PC-3 (cell line): Measurements from ENCODE around the gene KRT7. TPM values are rescaled to one million over a fixed set of nuclear protein-coding genes. Genes with fewer than 3 reads are reported as not detected.

Source experiments
- ATAC-seq: fragments of 200-7000 bp; cut with Tn5 transposase; 2 replicates; pipeline ENCODE4 v1.9.1; 2020; ENCODE audit warnings: mild to moderate bottlenecking, moderate library complexity
- BruUV-seq: library from RNA; stranded (reverse); fragments of 400-500 nt; replicated peaks from 2 replicates; lab custom pipeline; 2021; lab: Mats Ljungman, UMichigan
- CTCF ChIA-PET: fragments of 300-600 bp; sonication (Branson Sonifier 250); formaldehyde crosslinking; loops from one replicate; lab custom pipeline; 2022; ENCODE audit warnings: antibody characterized with exemption; lab: Charles Lee
- POLR2A ChIA-PET: fragments of 300-600 bp; sonication (Branson Sonifier 250); formaldehyde crosslinking; loops from one replicate; lab custom pipeline; 2022; ENCODE audit warnings: antibody characterized with exemption; ENCODE audit not compliant: unreplicated experiment; lab: Charles Lee
- DNase-seq: peaks from one replicate; pipeline ENCODE4 v3.0.0-alpha.2; 2015
- H2AFZ ChIP-seq: fragments of 300-600 bp; sonication (generic); 2 replicates; pipeline ENCODE4 v1.6.0; 2016; ENCODE audit warnings: antibody characterized with exemption, low read length
- H3F3A ChIP-seq: fragments of 300-600 bp; sonication (generic); one replicate; pipeline ENCODE4 v1.6.0; 2017; ENCODE audit warnings: antibody characterized with exemption, low read length, control low read depth, mild to moderate bottlenecking; ENCODE audit not compliant: unreplicated experiment
- H3K27ac ChIP-seq: fragments of 300-600 bp; sonication (generic); 2 replicates; pipeline ENCODE4 v1.5.1; 2016; ENCODE audit warnings: mild to moderate bottlenecking, low read length
- H3K27me3 ChIP-seq: fragments of 300-600 bp; sonication (generic); 2 replicates; pipeline ENCODE4 v1.6.1; 2016; ENCODE audit warnings: low read length, mixed read lengths
- H3K36me3 ChIP-seq: fragments of 300-600 bp; sonication (generic); 2 replicates; pipeline ENCODE4 v1.6.1; 2016; ENCODE audit warnings: low read depth, mixed run types, low read length, mixed read lengths
- H3K4me1 ChIP-seq: fragments of 300-600 bp; sonication (generic); 2 replicates; pipeline ENCODE4 v1.5.1; 2016; ENCODE audit warnings: low read length; ENCODE audit not compliant: insufficient read depth
- H3K4me2 ChIP-seq: fragments of 300-600 bp; sonication (generic); 2 replicates; pipeline ENCODE4 v1.6.0; 2016; ENCODE audit warnings: low read length
- H3K4me3 ChIP-seq: fragments of 300-600 bp; sonication (generic); 2 replicates; pipeline ENCODE4 v1.5.1; 2016; ENCODE audit warnings: mild to moderate bottlenecking, low read length, mixed read lengths
- H3K79me2 ChIP-seq: fragments of 300-600 bp; sonication (generic); 2 replicates; pipeline ENCODE4 v1.6.1; 2017; ENCODE audit warnings: low read length, mixed read lengths
- H3K9ac ChIP-seq: fragments of 300-600 bp; sonication (generic); 2 replicates; pipeline ENCODE4 v1.6.0; 2016; ENCODE audit warnings: mild to moderate bottlenecking, low read length
- H3K9me2 ChIP-seq: fragments of 300-600 bp; sonication (generic); replicated peaks from 2 replicates; pipeline ENCODE4 v1.6.1; 2016; ENCODE audit warnings: mixed run types, low read length, mixed read lengths
- H3K9me3 ChIP-seq: fragments of 300-600 bp; sonication (generic); 2 replicates; pipeline ENCODE4 v1.6.1; 2016; ENCODE audit warnings: low read length, mixed read lengths
- H4K20me1 ChIP-seq: fragments of 300-600 bp; sonication (generic); 2 replicates; pipeline ENCODE4 v1.6.1; 2016; ENCODE audit warnings: low read length, mixed read lengths
- EZH2 ChIP-seq: fragments of 300-600 bp; sonication (generic); IDR thresholded peaks from one replicate; pipeline ENCODE4 v1.6.1; 2017; ENCODE audit warnings: antibody characterized with exemption, mild to moderate bottlenecking, low read length; ENCODE audit not compliant: unreplicated experiment
- EZH2phosphoT487 ChIP-seq: fragments of 300-600 bp; sonication (generic); IDR thresholded peaks from 2 replicates; pipeline ENCODE4 v1.6.1; 2018; ENCODE audit warnings: mild to moderate bottlenecking, antibody characterized with exemption, low read length, borderline replicate concordance
- intact Hi-C: fragments of 100-400 bp; cut with micrococcal nuclease; formaldehyde crosslinking; loops from 2 replicates; pipeline ENCODE4 v1.9.0; 2023
- total RNA-seq: library from RNA; depleted of rRNA; stranded (reverse); fragments of >200 nt; gene quantifications from 2 replicates; pipeline ENCODE4 v1.2.3, GENCODE V29; 2014
- TF ChIP-seq, protein P1 (sequence below): fragments of 300-600 bp; sonication (generic); conservative IDR thresholded peaks from 2 replicates; pipeline ENCODE4 v1.5.1; 2017; ENCODE audit warnings: antibody characterized with exemption, low read depth, mild to moderate bottlenecking, low read length

KRT7 gene
- total RNA-seq, 1 experiment from 2014 or later, result 2,144 TPM

DNA sequence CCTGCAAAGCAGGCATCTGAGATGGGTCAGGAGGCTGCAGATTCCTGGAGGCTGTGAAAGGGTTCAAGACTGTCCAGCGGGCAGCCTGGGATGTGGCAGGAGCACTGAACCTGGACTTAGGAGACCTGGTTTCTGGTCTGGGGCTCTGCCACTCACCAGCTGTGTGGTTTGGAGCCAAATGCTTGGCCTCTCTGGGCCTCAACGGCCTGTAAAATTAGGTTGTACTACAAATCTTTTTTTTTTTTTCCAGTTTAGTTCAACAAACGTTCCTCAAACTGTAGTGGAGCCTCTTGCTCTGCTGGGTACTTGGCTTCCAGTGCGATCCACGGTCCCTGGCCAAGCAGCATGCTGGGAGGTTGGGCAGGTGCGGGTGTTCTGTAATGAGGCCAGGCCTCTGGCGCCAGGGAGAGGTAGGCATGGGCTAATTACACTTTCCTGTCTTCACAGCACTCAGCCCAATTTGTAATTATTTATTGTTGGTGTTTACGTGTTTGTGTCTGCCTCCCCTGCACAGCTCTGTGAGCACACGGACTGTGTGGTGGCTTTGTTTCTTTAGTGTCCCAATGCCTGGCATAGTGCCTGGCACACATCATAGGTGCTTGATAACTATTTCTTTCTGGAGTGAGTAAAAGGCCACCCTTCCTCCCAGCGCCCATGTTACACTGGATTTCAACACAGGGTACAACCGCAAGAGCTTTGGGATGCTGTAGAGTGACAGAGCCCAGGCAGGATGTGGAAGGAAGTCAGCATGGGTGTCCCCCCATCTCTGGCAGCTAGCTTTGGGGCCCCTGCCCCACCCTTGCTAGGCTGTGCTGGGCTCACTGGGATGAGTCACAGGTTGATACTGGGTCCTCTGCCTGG, 35.4 kb upstream of the KRT7 start:
- DNase-seq, result no peak
- intact Hi-C loops, result no loop called here
- Histone ChIP-seq H3K9me3 (no peaks in the 10 kb centered on the region), H3K36me3 (no peaks in the 10 kb centered on the region), H3K9ac (no peak overlapping the region), H3F3A (no peaks in the 10 kb centered on the region), H3K4me3 (no peak overlapping the region), H3K27ac (no peak overlapping the region), H2AFZ (no peak overlapping the region), H3K9me2 (no peaks in the 10 kb centered on the region), H3K4me1 (peaks cover 45% of the 10 kb centered on the region), H3K79me2 (no peaks in the 10 kb centered on the region), H3K4me2 (no peak overlapping the region), H4K20me1 (no peaks in the 10 kb centered on the region), H3K27me3 (no peaks in the 10 kb centered on the region)
- POLR2A ChIA-PET, result no interaction called here
- BruUV-seq, result no TSS peak
- TF ChIP-seq, protein P1, sequence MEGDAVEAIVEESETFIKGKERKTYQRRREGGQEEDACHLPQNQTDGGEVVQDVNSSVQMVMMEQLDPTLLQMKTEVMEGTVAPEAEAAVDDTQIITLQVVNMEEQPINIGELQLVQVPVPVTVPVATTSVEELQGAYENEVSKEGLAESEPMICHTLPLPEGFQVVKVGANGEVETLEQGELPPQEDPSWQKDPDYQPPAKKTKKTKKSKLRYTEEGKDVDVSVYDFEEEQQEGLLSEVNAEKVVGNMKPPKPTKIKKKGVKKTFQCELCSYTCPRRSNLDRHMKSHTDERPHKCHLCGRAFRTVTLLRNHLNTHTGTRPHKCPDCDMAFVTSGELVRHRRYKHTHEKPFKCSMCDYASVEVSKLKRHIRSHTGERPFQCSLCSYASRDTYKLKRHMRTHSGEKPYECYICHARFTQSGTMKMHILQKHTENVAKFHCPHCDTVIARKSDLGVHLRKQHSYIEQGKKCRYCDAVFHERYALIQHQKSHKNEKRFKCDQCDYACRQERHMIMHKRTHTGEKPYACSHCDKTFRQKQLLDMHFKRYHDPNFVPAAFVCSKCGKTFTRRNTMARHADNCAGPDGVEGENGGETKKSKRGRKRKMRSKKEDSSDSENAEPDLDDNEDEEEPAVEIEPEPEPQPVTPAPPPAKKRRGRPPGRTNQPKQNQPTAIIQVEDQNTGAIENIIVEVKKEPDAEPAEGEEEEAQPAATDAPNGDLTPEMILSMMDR, result no peak
- TF ChIP-seq EZH2 (no peak), EZH2phosphoT487 (no peak)
- CTCF ChIA-PET, result no interaction called here
- no peak for ATAC-seq

GRCh38 chr12:52198454-52199215, 34.4 kb upstream of the KRT7 start:
- no peaks in the 10 kb centered on the region for H3K9me2 ChIP-seq
- no peak overlapping the region for H3K9ac ChIP-seq
- CTCF ChIA-PET, result no interaction called here
- POLR2A ChIA-PET, result no interaction called here
- no peak overlapping the region for H3K4me3 ChIP-seq
- no peaks in the 10 kb centered on the region for H3K9me3 ChIP-seq
- no peak overlapping the region for H2AFZ ChIP-seq
- no peaks in the 10 kb centered on the region for H3K79me2 ChIP-seq
- no TSS peak for BruUV-seq
- no peak for TF ChIP-seq EZH2
- TF ChIP-seq EZH2phosphoT487, result no peak
- TF ChIP-seq, protein P1, result no peak
- no peaks in the 10 kb centered on the region for H3F3A ChIP-seq
- H3K4me2 ChIP-seq, result no peak overlapping the region
- peaks cover 45% of the 10 kb centered on the region for H3K4me1 ChIP-seq
- H3K27ac ChIP-seq, result no peak overlapping the region
- no peaks in the 10 kb centered on the region for H3K36me3 ChIP-seq
- intact Hi-C loops, result no loop called here
- ATAC-seq (no peak), DNase-seq (no peak)
- H4K20me1 ChIP-seq, result no peaks in the 10 kb centered on the region
- H3K27me3 ChIP-seq, result no peaks in the 10 kb centered on the region
